Kidney (tissue), 14 donors: ENCODE results near the gene CTIF. TPM values are rescaled to one million over a fixed set of nuclear protein-coding genes. Genes with fewer than 3 reads are reported as not detected.

Experiments used
- DNase-seq, 5 donors: peaks; one replicate each; pipeline ENCODE4 v3.0.0-alpha.2; 2013 to 2020
- FAIRE-seq: peaks from 2 replicates; lab custom pipeline; 2012; peaks lifted over from hg19 to GRCh38; lab: Jason Lieb, UNC
- H3K27ac ChIP-seq, 2 donors: one replicate each; pipeline ENCODE4 v1.7.0; 2013; ENCODE audit warnings: low read depth in 2 of 2, low read length in 2 of 2, inconsistent platforms in 1 of 2
- H3K27me3 ChIP-seq: one replicate; pipeline ENCODE4 v1.7.1; 2013; ENCODE audit warnings: low read length, inconsistent platforms; ENCODE audit not compliant: control insufficient read depth, insufficient read depth
- H3K36me3 ChIP-seq, 3 donors: one replicate each; pipeline versions ENCODE4 v1.7.0 to v1.7.1; 2013; ENCODE audit warnings: low read length in 3 of 3, control low read depth in 1 of 3, inconsistent platforms in 1 of 3; ENCODE audit not compliant: insufficient read depth in 3 of 3, control insufficient read depth in 2 of 3
- H3K4me1 ChIP-seq, 3 donors: one replicate each; pipeline versions ENCODE4 v1.7.0 to v1.7.1; 2013; ENCODE audit warnings: low read length in 3 of 3, inconsistent platforms in 1 of 3, low read depth in 1 of 3; ENCODE audit not compliant: control insufficient read depth in 2 of 3, insufficient read depth in 2 of 3
- H3K4me3 ChIP-seq, 3 donors: one replicate each; pipeline versions ENCODE4 v1.7.0 to v1.8.1; 2013; ENCODE audit warnings: low read length in 3 of 3, control low read depth in 1 of 3, inconsistent platforms in 1 of 3
- H3K9ac ChIP-seq, 3 donors: one replicate each; pipeline versions ENCODE4 v1.7.0 to v1.7.1; 2013; ENCODE audit warnings: low read length in 3 of 3, control low read depth in 1 of 3, inconsistent platforms in 1 of 3
- H3K9me3 ChIP-seq, 3 donors: one replicate each; pipeline versions ENCODE4 v1.7.0 to v1.7.1; 2013; ENCODE audit warnings: low read length in 3 of 3, control low read depth in 1 of 3, inconsistent platforms in 1 of 3; ENCODE audit not compliant: control insufficient read depth in 2 of 3, insufficient read depth in 1 of 3
- intact Hi-C: fragments of 100-400 bp; cut with DNase I; formaldehyde crosslinking; loops from one replicate; pipeline ENCODE4 v1.11.1; 2022
- polyA plus RNA-seq: library from polyadenylated mRNA; stranded (reverse); fragments of 350-450 nt; fragmentation: Illumina TruSeq; extraction: RNeasy Lipid Tissue Mini Kit (QIAGEN cat#74804); gene quantifications from one replicate; pipeline ENCODE4 v1.2.3, GENCODE V29; 2014; ENCODE audit warnings: low read depth, low replicate concordance; ENCODE audit not compliant: insufficient read depth
- total RNA-seq: library from RNA; stranded (reverse); fragmentation: NEBNext Ultra II Directional; extraction: Animal tissue kit (Norgen Biotek cat#: 25700); gene quantifications from one replicate; pipeline ENCODE4 v1.2.1, GENCODE V29; 2021
- TF ChIP-seq, protein P1 (sequence below): IDR thresholded peaks from 3 replicates; pipeline ENCODE4 v1.5.1; 2012; ENCODE audit warnings: mild to moderate bottlenecking, moderate library complexity, borderline replicate concordance; ENCODE audit not compliant: insufficient read depth; ENCODE audit errors: extremely low read depth
- donor health status: control.
- donor health status: control.
- donor health status: control.
- donor health status: control.
- donor health status: control.
- donor health status: DM: yes; HTN: yes; CAD: no.
- donor health status: Normal renal cell carcinoma (clear cell type).

CTIF gene
- total and polyA plus RNA-seq, 2 donors from 2014 or later = 37.3 to 41.9 TPM

DNA sequence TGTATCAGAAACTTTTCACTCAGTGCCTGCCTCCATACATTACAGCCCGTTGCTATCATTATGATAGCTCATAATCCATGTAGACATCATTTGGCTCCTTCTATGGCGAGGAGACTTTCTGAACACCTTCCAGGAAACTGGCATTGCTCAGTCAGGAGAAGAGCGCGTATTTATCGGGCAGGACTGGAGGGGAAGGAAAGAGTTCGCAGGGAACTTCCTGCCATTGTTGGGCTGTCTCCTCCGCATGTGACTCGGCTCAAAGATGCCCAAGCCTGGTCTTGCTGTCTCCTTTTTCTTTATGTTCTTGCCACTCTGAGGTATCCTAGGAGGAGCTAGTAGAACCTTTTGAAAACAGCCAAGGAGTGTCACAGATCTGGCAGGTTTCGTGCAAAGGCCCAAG, 156.8 kb downstream of the CTIF start:
- Histone ChIP-seq H3K9me3 (no peaks in the 10 kb centered on the region), H3K27me3 (no peaks in the 10 kb centered on the region), H3K27ac (no peak overlapping the region), H3K9ac (no peak overlapping the region), H3K4me1 (no peaks in the 10 kb centered on the region), H3K36me3 (no peaks in the 10 kb centered on the region), H3K4me3 (no peak overlapping the region)
- FAIRE-seq (no peak), DNase-seq (no peak)
- intact Hi-C loops = no loop called here
- TF ChIP-seq, protein P1, sequence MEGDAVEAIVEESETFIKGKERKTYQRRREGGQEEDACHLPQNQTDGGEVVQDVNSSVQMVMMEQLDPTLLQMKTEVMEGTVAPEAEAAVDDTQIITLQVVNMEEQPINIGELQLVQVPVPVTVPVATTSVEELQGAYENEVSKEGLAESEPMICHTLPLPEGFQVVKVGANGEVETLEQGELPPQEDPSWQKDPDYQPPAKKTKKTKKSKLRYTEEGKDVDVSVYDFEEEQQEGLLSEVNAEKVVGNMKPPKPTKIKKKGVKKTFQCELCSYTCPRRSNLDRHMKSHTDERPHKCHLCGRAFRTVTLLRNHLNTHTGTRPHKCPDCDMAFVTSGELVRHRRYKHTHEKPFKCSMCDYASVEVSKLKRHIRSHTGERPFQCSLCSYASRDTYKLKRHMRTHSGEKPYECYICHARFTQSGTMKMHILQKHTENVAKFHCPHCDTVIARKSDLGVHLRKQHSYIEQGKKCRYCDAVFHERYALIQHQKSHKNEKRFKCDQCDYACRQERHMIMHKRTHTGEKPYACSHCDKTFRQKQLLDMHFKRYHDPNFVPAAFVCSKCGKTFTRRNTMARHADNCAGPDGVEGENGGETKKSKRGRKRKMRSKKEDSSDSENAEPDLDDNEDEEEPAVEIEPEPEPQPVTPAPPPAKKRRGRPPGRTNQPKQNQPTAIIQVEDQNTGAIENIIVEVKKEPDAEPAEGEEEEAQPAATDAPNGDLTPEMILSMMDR = no peak

DNA sequence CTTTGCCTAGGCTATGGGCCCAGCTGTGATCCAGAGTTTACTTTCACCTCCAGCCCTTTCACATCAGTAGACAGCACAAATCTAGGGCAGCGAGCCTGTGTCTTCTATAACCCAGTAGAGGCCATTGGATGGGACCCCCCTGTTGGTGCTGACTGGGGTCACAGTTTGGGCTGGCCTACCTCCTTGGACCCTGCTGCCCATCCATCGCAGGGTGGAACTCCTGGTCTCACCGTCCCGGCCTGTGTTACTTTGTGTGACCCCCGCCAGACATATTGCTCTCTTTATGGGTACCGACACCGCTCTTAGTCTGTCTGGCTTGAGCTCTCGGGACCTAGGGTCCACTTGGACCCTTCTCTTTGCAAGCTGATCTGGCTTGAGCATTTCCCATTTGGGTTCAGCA, 157.4 kb downstream of the CTIF start:
- no peak for FAIRE-seq
- H3K4me1 ChIP-seq = no peaks in the 10 kb centered on the region
- TF ChIP-seq, protein P1 = no peak

DNA sequence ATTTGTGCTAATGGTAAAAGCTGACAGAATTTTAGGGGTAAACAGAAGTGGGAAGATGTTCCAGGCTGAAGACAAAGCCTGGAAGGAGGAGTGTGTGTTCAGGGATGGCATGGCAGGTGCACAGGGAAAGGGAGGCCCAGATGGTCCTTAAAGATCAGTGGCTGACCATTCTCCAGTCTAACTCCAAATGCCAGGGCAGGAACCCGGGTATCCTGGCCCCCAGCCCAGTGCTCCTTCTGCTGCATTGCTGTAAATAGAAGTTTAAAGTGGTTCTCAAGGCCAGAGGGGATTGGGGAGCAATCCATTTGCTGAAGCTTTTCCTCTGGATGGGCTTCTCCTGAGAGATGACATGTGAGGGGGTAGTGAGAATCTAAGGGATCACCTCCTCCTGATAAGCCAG, 158.6 kb downstream of the CTIF start:
- no peaks in the 10 kb centered on the region for H3K36me3 ChIP-seq
- TF ChIP-seq, protein P1 = no peak
- H3K4me1 ChIP-seq = no peaks in the 10 kb centered on the region
- no peaks in the 10 kb centered on the region for H3K27me3 ChIP-seq
- H3K9me3 ChIP-seq = no peaks in the 10 kb centered on the region
- H3K4me3 ChIP-seq = no peak overlapping the region
- no peak overlapping the region for H3K27ac ChIP-seq
- intact Hi-C loops = no loop called here
- DNase-seq (no peak), FAIRE-seq (no peak)
- H3K9ac ChIP-seq = no peak overlapping the region

More for the DNA sequence above, 157.4 kb downstream of the CTIF start:
- Histone ChIP-seq H3K9ac (no peak overlapping the region), H3K9me3 (no peaks in the 10 kb centered on the region), H3K27ac (no peak overlapping the region), H3K27me3 (no peaks in the 10 kb centered on the region), H3K4me3 (no peak overlapping the region), H3K36me3 (no peaks in the 10 kb centered on the region)
- intact Hi-C loops = no loop called here
- no peak for DNase-seq

DNA sequence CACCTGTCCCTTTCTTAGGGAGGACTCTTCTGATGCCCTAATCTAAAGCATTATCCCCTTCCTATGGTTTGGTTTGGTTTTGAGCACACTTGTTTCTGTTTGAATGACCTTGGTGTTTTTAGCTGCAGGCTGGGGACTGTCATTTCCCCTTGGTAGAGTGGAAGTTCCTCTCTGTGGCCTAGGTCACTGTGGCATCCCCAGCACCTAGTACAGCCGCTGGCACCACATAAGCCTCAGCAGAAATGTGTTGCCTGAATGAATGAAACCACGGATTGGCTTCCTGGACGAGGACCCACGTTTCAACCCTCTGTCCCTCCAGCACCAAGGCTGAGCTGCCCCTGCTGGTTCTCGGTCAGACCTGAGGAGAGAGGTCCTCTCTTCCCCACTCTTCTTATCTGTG, 159.9 kb downstream of the CTIF start:
- TF ChIP-seq, protein P1 = no peak
- Histone ChIP-seq H3K4me3 (no peak overlapping the region), H3K27ac (no peak overlapping the region), H3K27me3 (no peaks in the 10 kb centered on the region), H3K9ac (no peak overlapping the region), H3K36me3 (no peaks in the 10 kb centered on the region), H3K9me3 (no peaks in the 10 kb centered on the region), H3K4me1 (no peaks in the 10 kb centered on the region)
- DNase-seq (no peak), FAIRE-seq (no peak)
- intact Hi-C loops = no loop called here
